ENCODE measurements around the gene WWOX.

WWOX gene

GRCh38 chr16:78303946-78304345 is 204.5 kb downstream of the WWOX start:
- no peak for DNase-seq (ENCODE audit: low spot score)

- DNase-seq (ENCODE audit: low spot score), result no peak
Measured at GRCh38 chr16:78306361-78306760, 206.9 kb downstream of the WWOX start.

GRCh38 chr16:78307824-78308528 is 208.5 kb downstream of the WWOX start:
- DNase-seq (ENCODE audit: low spot score), result no peak

- no peak for DNase-seq (ENCODE audit: low spot score)
Measured at GRCh38 chr16:78309763-78310162, 210.3 kb downstream of the WWOX start.

GRCh38 chr16:78310196-78310595 is 210.7 kb downstream of the WWOX start:
- no peak for DNase-seq (ENCODE audit: low spot score)

GRCh38 chr16:78310990-78311561 is 211.6 kb downstream of the WWOX start:
- DNase-seq (ENCODE audit: low spot score), result no peak

- DNase-seq (ENCODE audit: low spot score), result no peak
Measured at GRCh38 chr16:78311831-78312230, 212.4 kb downstream of the WWOX start.

GRCh38 chr16:78317564-78318240 is 218.2 kb downstream of the WWOX start:
- DNase-seq (ENCODE audit: low spot score), result no peak

GRCh38 chr16:78321620-78322360 is 222.3 kb downstream of the WWOX start:
- DNase-seq (ENCODE audit: low spot score), result no peak

- DNase-seq (ENCODE audit: low spot score), result no peak
Measured at GRCh38 chr16:78323315-78323714, 223.9 kb downstream of the WWOX start.

GRCh38 chr16:78324649-78325285 is 225.3 kb downstream of the WWOX start:
- DNase-seq (ENCODE audit: low spot score), result no peak

GRCh38 chr16:78325468-78326352 is 226.3 kb downstream of the WWOX start:
- no peak for DNase-seq (ENCODE audit: low spot score)

GRCh38 chr16:78326731-78327130 is 227.3 kb downstream of the WWOX start:
- DNase-seq (ENCODE audit: low spot score), result no peak

- no peak for DNase-seq (ENCODE audit: low spot score)
Measured at GRCh38 chr16:78331731-78332130, 232.3 kb downstream of the WWOX start.

- no peak for DNase-seq (ENCODE audit: low spot score)
Measured at GRCh38 chr16:78333808-78334207, 234.4 kb downstream of the WWOX start.

- no peak for DNase-seq (ENCODE audit: low spot score)
Measured at GRCh38 chr16:78340590-78340989, 241.1 kb downstream of the WWOX start.

GRCh38 chr16:78348068-78348467 is 248.6 kb downstream of the WWOX start:
- no peak for DNase-seq (ENCODE audit: low spot score)

GRCh38 chr16:78348886-78349285 is 249.4 kb downstream of the WWOX start:
- DNase-seq (ENCODE audit: low spot score), result no peak

GRCh38 chr16:78352184-78352583 is 252.7 kb downstream of the WWOX start:
- no peak for DNase-seq (ENCODE audit: low spot score)

- no peak for DNase-seq (ENCODE audit: low spot score)
Measured at GRCh38 chr16:78353640-78354275, 254.3 kb downstream of the WWOX start.
